ENCODE data around the gene AUTS2.

Gene AUTS2

DNA sequence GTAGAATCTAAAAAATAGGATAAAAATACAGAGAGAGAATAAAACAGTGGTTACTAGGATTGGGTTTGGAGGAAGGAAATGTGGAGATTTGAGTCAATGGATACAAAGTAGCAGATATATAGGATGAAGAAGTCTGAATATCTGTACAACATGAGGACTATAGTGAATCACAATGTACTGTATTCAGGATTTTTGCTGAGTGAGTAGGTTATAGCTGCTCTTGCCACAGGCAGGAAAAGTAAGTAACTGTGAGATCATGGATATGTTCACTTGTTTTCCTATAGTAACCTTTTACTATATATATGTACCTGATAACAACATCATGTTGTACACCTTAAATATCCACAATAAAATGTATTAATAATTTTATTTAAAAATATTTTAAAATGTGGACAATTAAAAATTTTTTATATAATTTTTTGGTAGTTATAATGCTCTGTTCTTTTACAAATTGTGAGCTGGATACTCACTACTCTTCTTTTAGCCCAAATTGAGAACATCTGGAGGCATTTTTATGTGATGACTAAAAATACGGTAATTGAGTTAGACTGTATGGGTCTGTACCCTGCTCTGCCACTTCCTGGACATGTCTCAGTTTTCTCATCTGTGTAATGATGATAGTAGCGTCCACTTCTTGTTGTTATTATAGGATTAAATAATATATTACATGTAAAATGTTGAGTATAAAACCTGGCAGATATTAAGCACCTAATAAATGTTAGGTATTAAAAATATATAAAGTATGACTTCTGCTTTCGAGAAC is 439.1 kb downstream of the AUTS2 start:
- H3K4me3 ChIP-seq (ENCODE audit: low read depth, low read length) = no peak overlapping the region
- TF ChIP-seq, protein P1, sequence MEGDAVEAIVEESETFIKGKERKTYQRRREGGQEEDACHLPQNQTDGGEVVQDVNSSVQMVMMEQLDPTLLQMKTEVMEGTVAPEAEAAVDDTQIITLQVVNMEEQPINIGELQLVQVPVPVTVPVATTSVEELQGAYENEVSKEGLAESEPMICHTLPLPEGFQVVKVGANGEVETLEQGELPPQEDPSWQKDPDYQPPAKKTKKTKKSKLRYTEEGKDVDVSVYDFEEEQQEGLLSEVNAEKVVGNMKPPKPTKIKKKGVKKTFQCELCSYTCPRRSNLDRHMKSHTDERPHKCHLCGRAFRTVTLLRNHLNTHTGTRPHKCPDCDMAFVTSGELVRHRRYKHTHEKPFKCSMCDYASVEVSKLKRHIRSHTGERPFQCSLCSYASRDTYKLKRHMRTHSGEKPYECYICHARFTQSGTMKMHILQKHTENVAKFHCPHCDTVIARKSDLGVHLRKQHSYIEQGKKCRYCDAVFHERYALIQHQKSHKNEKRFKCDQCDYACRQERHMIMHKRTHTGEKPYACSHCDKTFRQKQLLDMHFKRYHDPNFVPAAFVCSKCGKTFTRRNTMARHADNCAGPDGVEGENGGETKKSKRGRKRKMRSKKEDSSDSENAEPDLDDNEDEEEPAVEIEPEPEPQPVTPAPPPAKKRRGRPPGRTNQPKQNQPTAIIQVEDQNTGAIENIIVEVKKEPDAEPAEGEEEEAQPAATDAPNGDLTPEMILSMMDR (IDR thresholded peaks at IDR 0.05; ENCODE audit: borderline replicate concordance, insufficient read depth, low read depth, low read length) = no peak

DNA sequence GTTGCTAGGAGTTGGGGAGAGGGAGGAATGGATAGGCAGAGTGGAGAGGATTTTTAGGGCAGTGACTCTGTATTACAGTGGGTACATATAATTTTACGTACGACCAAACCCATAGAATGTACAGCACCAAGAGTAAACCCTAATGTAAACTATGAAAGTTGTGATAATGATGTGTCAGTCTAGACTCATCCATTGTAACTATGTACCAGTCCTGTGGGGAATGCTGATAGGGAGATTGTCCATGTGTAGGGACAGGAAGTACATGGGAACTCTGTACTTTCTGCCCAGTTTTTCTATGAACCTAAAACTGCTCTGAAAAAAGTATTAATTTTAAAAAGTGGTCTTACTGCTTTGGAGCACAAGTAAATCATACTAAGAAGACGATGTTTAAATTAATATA is 441.8 kb downstream of the AUTS2 start:
- H3K4me3 ChIP-seq (ENCODE audit: low read depth, low read length) = no peak overlapping the region
- TF ChIP-seq, protein P1 (IDR thresholded peaks at IDR 0.05; ENCODE audit: borderline replicate concordance, insufficient read depth, low read depth, low read length) = no peak

DNA sequence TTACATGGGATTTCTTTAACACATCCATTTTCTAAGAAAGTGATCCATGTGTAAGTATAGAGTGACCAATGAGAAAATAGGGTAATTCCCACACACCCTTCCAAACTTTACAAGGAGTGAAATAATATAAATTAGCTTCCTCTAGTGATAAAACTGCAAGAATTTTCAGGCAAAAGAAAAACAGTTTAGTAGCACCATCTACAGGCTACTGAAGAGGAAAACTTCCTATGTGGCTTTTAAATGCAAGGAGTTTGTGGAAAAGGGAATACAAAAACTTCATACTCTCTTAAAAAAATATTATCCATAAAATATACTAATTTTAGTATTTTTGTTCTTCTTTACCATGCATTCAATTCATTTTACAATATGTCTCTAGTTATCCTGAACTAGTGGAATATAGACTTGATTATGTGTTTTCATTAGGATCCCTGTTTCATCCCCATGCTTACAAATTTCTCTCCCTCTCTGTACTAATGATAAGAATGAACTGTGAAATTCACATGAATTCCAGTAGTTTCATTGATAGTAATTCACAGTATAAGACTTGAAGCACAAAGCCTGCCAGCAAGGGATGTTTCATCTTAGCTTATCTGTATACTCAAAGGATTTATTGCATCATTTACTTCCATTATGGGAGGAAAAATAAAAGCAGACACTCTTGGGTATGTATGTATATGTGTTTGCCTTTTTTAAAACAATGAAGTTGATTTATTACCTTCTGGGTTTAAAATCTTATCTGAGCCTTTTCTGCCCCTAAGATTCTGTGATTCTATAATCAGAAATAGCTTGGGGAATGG is 442.9 kb downstream of the AUTS2 start:
- TF ChIP-seq, protein P1 (IDR thresholded peaks at IDR 0.05; ENCODE audit: borderline replicate concordance, insufficient read depth, low read depth, low read length) = no peak
- H3K4me3 ChIP-seq (ENCODE audit: low read depth, low read length) = no peak overlapping the region

DNA sequence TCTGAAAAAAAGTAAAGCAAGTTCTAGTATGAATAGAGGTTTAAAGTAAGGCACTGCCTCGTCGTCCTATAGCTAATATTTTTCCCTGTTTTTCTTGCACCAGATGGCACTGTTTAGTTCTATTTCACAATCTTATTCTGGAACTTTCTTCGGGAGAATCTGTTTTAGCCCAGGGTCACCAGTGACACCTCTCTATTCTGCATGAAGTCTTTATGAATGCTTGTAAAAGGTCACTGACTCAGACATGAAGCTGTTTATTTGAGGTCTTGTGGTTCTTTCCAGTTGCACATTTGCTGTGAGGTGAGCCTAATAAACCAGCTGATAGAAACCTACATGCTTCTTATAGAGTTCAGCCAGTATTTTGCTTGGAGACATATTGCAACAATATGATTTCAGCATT is 444.3 kb downstream of the AUTS2 start:
- H3K4me3 ChIP-seq (ENCODE audit: low read depth, low read length) = no peak overlapping the region
- TF ChIP-seq, protein P1 (IDR thresholded peaks at IDR 0.05; ENCODE audit: borderline replicate concordance, insufficient read depth, low read depth, low read length) = no peak

DNA sequence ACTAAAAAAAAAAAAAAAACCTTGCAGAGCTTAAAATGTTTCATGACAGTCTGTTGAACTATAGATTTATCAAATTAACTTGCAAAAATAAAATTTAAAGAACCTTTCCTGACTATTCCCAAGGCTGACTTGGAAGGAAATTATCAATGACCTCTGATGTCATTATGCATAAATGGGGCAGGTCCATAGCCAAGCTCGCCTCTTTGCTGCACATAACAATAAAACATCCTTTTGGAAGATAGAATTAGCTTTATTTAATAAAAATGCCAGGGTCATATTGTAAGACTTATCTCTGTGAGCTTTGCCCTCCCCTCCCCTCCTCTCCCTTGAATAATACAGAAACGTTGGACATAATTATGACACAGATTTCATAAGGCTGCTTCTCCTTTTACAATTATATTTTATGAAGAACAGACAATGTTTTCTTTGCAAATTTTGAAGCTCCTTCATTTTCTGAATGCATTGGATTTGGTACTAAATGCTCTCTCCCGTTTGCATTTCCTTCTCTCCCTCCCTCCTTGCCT is 444.8 kb downstream of the AUTS2 start:
- TF ChIP-seq, protein P1 (IDR thresholded peaks at IDR 0.05; ENCODE audit: borderline replicate concordance, insufficient read depth, low read depth, low read length) = no peak
- no peak overlapping the region for H3K4me3 ChIP-seq (ENCODE audit: low read depth, low read length)

DNA sequence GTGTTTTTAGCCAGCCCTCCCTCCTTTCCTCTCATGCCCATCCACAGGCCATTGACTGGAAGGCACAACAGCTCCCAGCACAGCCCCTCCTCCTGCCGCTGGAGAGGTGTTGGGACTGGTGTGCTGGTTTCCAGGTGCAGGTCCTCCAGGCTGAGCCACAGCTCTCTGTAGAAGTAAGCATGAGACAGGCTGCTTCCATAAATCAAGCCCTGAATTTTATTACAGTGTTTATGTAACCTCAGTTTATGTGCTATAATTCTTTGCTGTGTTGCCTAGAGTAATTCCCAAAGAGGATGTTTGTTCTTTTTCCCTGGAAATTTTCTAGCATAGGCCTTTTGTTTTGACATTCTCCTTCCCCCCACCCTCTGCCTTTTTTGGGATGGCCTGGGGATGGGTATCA is 445.8 kb downstream of the AUTS2 start:
- TF ChIP-seq, protein P1 (IDR thresholded peaks at IDR 0.05; ENCODE audit: borderline replicate concordance, insufficient read depth, low read depth, low read length) = no peak

More for the DNA sequence above, 445.8 kb downstream of the AUTS2 start:
- no peak overlapping the region for H3K4me3 ChIP-seq (ENCODE audit: low read depth, low read length)

All from GM12875 (cell line).